GM23338 (cell line): Measurements from ENCODE around the gene ATP9B. TPM values are rescaled to one million over a fixed set of nuclear protein-coding genes. Genes with fewer than 3 reads are reported as not detected.

Experiments
- ATAC-seq: fragments of 200-7000 bp; cut with Tn5 transposase; 3 replicates; pipeline ENCODE4 v1.9.1; 2020
- DNase-seq: peaks from one replicate; pipeline ENCODE4 v3.0.0-alpha.2; 2015; ENCODE audit warnings: low spot score
- H2AFZ ChIP-seq: fragments of 200-600 bp; sonication (generic); 2 replicates; pipeline ENCODE4 v1.8.0; 2016; ENCODE audit warnings: antibody characterized with exemption, mild to moderate bottlenecking, moderate library complexity
- H3F3A ChIP-seq: fragments of 200-600 bp; sonication (generic); replicated peaks from 2 replicates; pipeline ENCODE4 v1.8.0; 2017; ENCODE audit warnings: antibody characterized with exemption, mixed run types, low read depth
- H3K27ac ChIP-seq: fragments of 200-600 bp; sonication (generic); 2 replicates; pipeline ENCODE4 v1.6.1; 2016; ENCODE audit warnings: low read depth
- H3K27me3 ChIP-seq: fragments of 200-600 bp; sonication (generic); 2 replicates; pipeline ENCODE4 v1.8.0; 2016; ENCODE audit warnings: mild to moderate bottlenecking, mixed run types, moderate library complexity; ENCODE audit not compliant: insufficient read depth
- H3K36me3 ChIP-seq: fragments of 200-600 bp; sonication (generic); 2 replicates; pipeline ENCODE4 v1.8.0; 2016; ENCODE audit warnings: mild to moderate bottlenecking; ENCODE audit not compliant: insufficient read depth
- H3K4me1 ChIP-seq: fragments of 200-600 bp; sonication (generic); 2 replicates; pipeline ENCODE4 v1.8.0; 2016; ENCODE audit warnings: mild to moderate bottlenecking, moderate library complexity; ENCODE audit not compliant: insufficient read depth
- H3K4me2 ChIP-seq: fragments of 200-600 bp; sonication (generic); 2 replicates; pipeline ENCODE4 v1.7.1; 2017; ENCODE audit warnings: mixed run types
- H3K4me3 ChIP-seq: fragments of 200-600 bp; sonication (generic); 2 replicates; pipeline ENCODE4 v1.6.1; 2016; ENCODE audit warnings: mixed run types
- H3K79me2 ChIP-seq: fragments of 200-600 bp; sonication (generic); replicated peaks from 2 replicates; pipeline ENCODE4 v1.8.0; 2017; ENCODE audit warnings: mild to moderate bottlenecking; ENCODE audit not compliant: insufficient read depth
- H3K9me2 ChIP-seq: fragments of 200-600 bp; sonication (generic); 2 replicates; pipeline ENCODE4 v1.8.0; 2017; ENCODE audit not compliant: insufficient read depth
- H4K20me1 ChIP-seq: fragments of 200-600 bp; sonication (generic); replicated peaks from 2 replicates; pipeline ENCODE4 v1.8.0; 2017; ENCODE audit warnings: mild to moderate bottlenecking; ENCODE audit not compliant: insufficient read depth
- H3K27ac Mint-ChIP-seq: 2 replicates; pipeline ENCODE4 v1.8.0; 2020; ENCODE audit warnings: inconsistent platforms, mild to moderate bottlenecking, moderate library complexity, mixed read lengths
- H3K27me3 Mint-ChIP-seq: 3 replicates; pipeline ENCODE4 v1.8.0; 2022; ENCODE audit warnings: low read depth, mild to moderate bottlenecking, moderate library complexity, mixed read lengths, inconsistent platforms; ENCODE audit not compliant: insufficient read depth, poor library complexity
- H3K36me3 Mint-ChIP-seq: 3 replicates; pipeline ENCODE4 v1.8.0; 2021; ENCODE audit warnings: low read depth, mild to moderate bottlenecking, inconsistent platforms, moderate library complexity, mixed read lengths
- H3K4me1 Mint-ChIP-seq: 3 replicates; pipeline ENCODE4 v1.8.0; 2020; ENCODE audit warnings: mild to moderate bottlenecking, inconsistent platforms, mixed read lengths
- H3K4me3 Mint-ChIP-seq: 3 replicates; pipeline ENCODE4 v1.8.0; 2021; ENCODE audit warnings: moderate library complexity, mild to moderate bottlenecking, inconsistent platforms, mixed read lengths
- H3K9me3 Mint-ChIP-seq: 3 replicates; pipeline ENCODE4 v1.8.0; 2020; ENCODE audit warnings: moderate library complexity, mild to moderate bottlenecking, inconsistent platforms, mixed read lengths
- ETS1 ChIP-seq: IDR thresholded peaks from 2 replicates; pipeline ENCODE4 v1.6.1; 2016; ENCODE audit warnings: antibody characterized with exemption
- EZH2 ChIP-seq: fragments of 200-600 bp; sonication (generic); IDR thresholded peaks from one replicate; pipeline ENCODE4 v1.8.0; 2017; ENCODE audit warnings: antibody characterized with exemption, mild to moderate bottlenecking, low read depth; ENCODE audit not compliant: unreplicated experiment
- JUNB ChIP-seq: IDR thresholded peaks from one replicate; pipeline ENCODE4 v1.6.1; 2016; ENCODE audit warnings: antibody characterized with exemption; ENCODE audit not compliant: unreplicated experiment
- NANOG ChIP-seq: IDR thresholded peaks from 2 replicates; pipeline ENCODE4 v1.6.1; 2016; ENCODE audit warnings: antibody characterized with exemption, borderline replicate concordance
- REST ChIP-seq: IDR thresholded peaks from one replicate; pipeline ENCODE4 v1.6.1; 2018; ENCODE audit warnings: antibody characterized with exemption; ENCODE audit not compliant: unreplicated experiment
- STAT1 ChIP-seq: IDR thresholded peaks from one replicate; pipeline ENCODE4 v1.6.1; 2016; ENCODE audit warnings: antibody characterized with exemption; ENCODE audit not compliant: unreplicated experiment
- polyA plus RNA-seq: library from polyadenylated mRNA; unstranded; fragments of >200 nt; fragmentation: Nextera tagmentation; extraction: Ambion mirVana; gene quantifications from 2 replicates; pipeline ENCODE4 v1.2.1, GENCODE V29; 2016
- total RNA-seq: library from RNA; depleted of rRNA; stranded (reverse); fragments of >200 nt; shearing (Covaris generic); gene quantifications from 2 replicates; pipeline ENCODE4 v1.2.3, GENCODE V29; 2014

Gene ATP9B
- total and polyA plus RNA-seq, 2 experiments from 2014 or later = 14.2 to 25.6 TPM

- TF ChIP-seq REST = no peak
- no peak for TF ChIP-seq JUNB
Observed at GRCh38 chr18:79093986-79094385, 24.8 kb downstream of the ATP9B start (continued).

- 0 out of 2 replicates have a peak overlapping the region, but pooled peaks have one; percentile 5 for H3K4me3 ChIP-seq
- peak overlapping the region; percentile 1; the same call in 1 of the 3 replicates for H3K4me3 Mint-ChIP-seq
- peaks cover 22% of the 10 kb centered on the region for H3K36me3 Mint-ChIP-seq
- peak overlapping the region; percentile 54; the same call in 1 of the 2 replicates for H3K27ac Mint-ChIP-seq
- no peaks in the 10 kb centered on the region for H3K9me3 Mint-ChIP-seq
- H3K79me2 ChIP-seq = peaks cover 76% of the 10 kb centered on the region
- DNase-seq (no peak), ATAC-seq (peak; percentile 42; the same call in 1 of the 3 replicates)
- H3K36me3 ChIP-seq = no peaks in the 10 kb centered on the region
- no peak for TF ChIP-seq NANOG
- TF ChIP-seq REST = no peak
- H3F3A ChIP-seq = no peaks in the 10 kb centered on the region
- H3K4me1 ChIP-seq = peaks cover 35% of the 10 kb centered on the region
- peaks cover 5% of the 10 kb centered on the region; the same call in 1 of the 2 replicates for H4K20me1 ChIP-seq
- no peaks in the 10 kb centered on the region for H3K9me2 ChIP-seq
- H3K27me3 Mint-ChIP-seq = no peaks in the 10 kb centered on the region
- peak overlapping the region; percentile 15 for H3K4me2 ChIP-seq
- H3K27me3 ChIP-seq = no peaks in the 10 kb centered on the region
- no peak overlapping the region for H2AFZ ChIP-seq
- peaks cover 28% of the 10 kb centered on the region for H3K4me1 Mint-ChIP-seq
- peak overlapping the region; percentile 1; the same call in 1 of the 2 replicates for H3K27ac ChIP-seq
Observed at GRCh38 chr18:79095216-79095615, 26.0 kb downstream of the ATP9B start.

GRCh38 chr18:79100944-79101343, 31.8 kb downstream of the ATP9B start:
- Histone ChIP-seq H3K4me1 (peaks cover 11% of the 10 kb centered on the region), H3K79me2 (peaks cover 81% of the 10 kb centered on the region), H2AFZ (no peak overlapping the region), H3K4me3 (no peak overlapping the region), H3K36me3 (no peaks in the 10 kb centered on the region), H3K27me3 (no peaks in the 10 kb centered on the region), H3K27ac (no peak overlapping the region), H3K9me2 (no peaks in the 10 kb centered on the region), H3F3A (no peaks in the 10 kb centered on the region), H3K4me2 (no peak overlapping the region), H4K20me1 (peaks cover 3% of the 10 kb centered on the region; the same call in 1 of the 2 replicates)
- Mint-ChIP-seq H3K9me3 (no peaks in the 10 kb centered on the region), H3K4me1 (peaks cover 10% of the 10 kb centered on the region; the same call in 2 of the 3 replicates), H3K27ac (no peak overlapping the region), H3K27me3 (no peaks in the 10 kb centered on the region), H3K4me3 (no peak overlapping the region), H3K36me3 (peaks cover 32% of the 10 kb centered on the region)
- DNase-seq = no peak
- ATAC-seq = no peak
- TF ChIP-seq ETS1 (no peak), STAT1 (no peak), EZH2 (no peak)
